Liver (tissue), 9 donors: ENCODE measurements around the gene DEXI. TPM values are rescaled to one million over a fixed set of nuclear protein-coding genes. Genes with fewer than 3 reads are reported as not detected.

ENCODE experiments used
- DNase-seq: peaks from one replicate; pipeline ENCODE4 v3.0.0-alpha.2; 2017; ENCODE audit warnings: low spot score
- H3K27ac ChIP-seq, 2 donors: one replicate each; pipeline ENCODE4 v1.7.0; 2013; ENCODE audit warnings: inconsistent platforms in 2 of 2, low read length in 2 of 2, control low read depth in 1 of 2, low read depth in 1 of 2, mild to moderate bottlenecking in 1 of 2
- H3K27me3 ChIP-seq, 4 donors: one replicate each; pipeline versions ENCODE4 v1.6.1 to v1.7.0; 2013; ENCODE audit warnings: low read length in 3 of 4, inconsistent platforms in 1 of 4, mild to moderate bottlenecking in 1 of 4, moderate library complexity in 1 of 4; ENCODE audit not compliant: control insufficient read depth in 4 of 4, insufficient read depth in 4 of 4
- H3K36me3 ChIP-seq, 4 donors: one replicate each; pipeline versions ENCODE4 v1.6.1 to v1.7.0; 2013; ENCODE audit warnings: low read length in 3 of 4, mild to moderate bottlenecking in 3 of 4, low read depth in 1 of 4, moderate library complexity in 1 of 4; ENCODE audit not compliant: control insufficient read depth in 4 of 4, insufficient read depth in 3 of 4
- H3K4me1 ChIP-seq, 4 donors: one replicate each; pipeline versions ENCODE4 v1.6.1 to v1.7.0; 2013; ENCODE audit warnings: low read length in 3 of 4, mild to moderate bottlenecking in 3 of 4, moderate library complexity in 1 of 4; ENCODE audit not compliant: control insufficient read depth in 4 of 4, insufficient read depth in 4 of 4
- H3K4me3 ChIP-seq, 3 donors: one replicate each; pipeline versions ENCODE4 v1.6.1 to v1.7.0; 2013; ENCODE audit warnings: low read length in 3 of 3, control low read depth in 1 of 3, low read depth in 1 of 3, mild to moderate bottlenecking in 1 of 3
- H3K9ac ChIP-seq, 2 donors: one replicate each; pipeline ENCODE4 v1.7.0; 2013; ENCODE audit warnings: low read length in 2 of 2, mild to moderate bottlenecking in 2 of 2, moderate library complexity in 2 of 2, control low read depth in 1 of 2, low read depth in 1 of 2
- H3K9me3 ChIP-seq, 4 donors: one replicate each; pipeline versions ENCODE4 v1.6.1 to v1.7.0; 2013; ENCODE audit warnings: low read length in 3 of 4; ENCODE audit not compliant: control insufficient read depth in 4 of 4
- EGR1 ChIP-seq, 2 donors: IDR thresholded peaks; 2 replicates each; pipeline ENCODE4 v1.6.1; 2016 to 2018; ENCODE audit warnings: antibody characterized with exemption in 2 of 2, low read depth in 2 of 2
- FOXA1 ChIP-seq: IDR thresholded peaks from 2 replicates; pipeline ENCODE4 v1.6.1; 2016; ENCODE audit warnings: antibody characterized with exemption
- FOXA2 ChIP-seq: IDR thresholded peaks from 2 replicates; pipeline ENCODE4 v1.6.1; 2016; ENCODE audit warnings: antibody characterized with exemption
- GABPA ChIP-seq, 2 donors: IDR thresholded peaks in 1 of 2; conservative IDR thresholded peaks in 1 of 2; 2 replicates each; pipeline ENCODE4 v1.6.1; 2016; ENCODE audit warnings: antibody characterized with exemption in 2 of 2, mild to moderate bottlenecking in 1 of 2, moderate library complexity in 1 of 2
- HNF4A ChIP-seq, 2 donors: conservative IDR thresholded peaks; 2 replicates each; pipeline ENCODE4 v1.6.1; 2016; ENCODE audit warnings: antibody characterized with exemption in 2 of 2, mild to moderate bottlenecking in 2 of 2
- HNF4G ChIP-seq: IDR thresholded peaks from 2 replicates; pipeline ENCODE4 v1.6.1; 2016; ENCODE audit warnings: antibody characterized with exemption
- JUND ChIP-seq, 2 donors: IDR thresholded peaks; 2 replicates each; pipeline ENCODE4 v1.6.1; 2016; ENCODE audit warnings: antibody characterized with exemption in 2 of 2
- MAX ChIP-seq: IDR thresholded peaks from 2 replicates; pipeline ENCODE4 v1.6.1; 2016; ENCODE audit warnings: antibody characterized with exemption
- NR2F2 ChIP-seq: IDR thresholded peaks from 2 replicates; pipeline ENCODE4 v1.6.1; 2016; ENCODE audit warnings: antibody characterized with exemption
- RAD21 ChIP-seq, 2 donors: IDR thresholded peaks; 2 replicates each; pipeline ENCODE4 v1.6.1; 2016; ENCODE audit warnings: antibody characterized with exemption in 2 of 2, mild to moderate bottlenecking in 2 of 2
- REST ChIP-seq: IDR thresholded peaks from 2 replicates; pipeline ENCODE4 v1.6.1; 2016; ENCODE audit warnings: antibody characterized with exemption, mild to moderate bottlenecking
- RXRA ChIP-seq, 2 donors: IDR thresholded peaks; 2 replicates each; pipeline ENCODE4 v1.6.1; 2017 to 2018; ENCODE audit warnings: antibody characterized with exemption in 2 of 2, mild to moderate bottlenecking in 1 of 2
- SP1 ChIP-seq: IDR thresholded peaks from 2 replicates; pipeline ENCODE4 v1.6.1; 2018; ENCODE audit warnings: antibody characterized with exemption, mild to moderate bottlenecking
- TAF1 ChIP-seq: conservative IDR thresholded peaks from 2 replicates; pipeline ENCODE4 v1.6.1; 2016; ENCODE audit warnings: antibody characterized with exemption, mild to moderate bottlenecking
- WGBS: extraction: QIAGEN DNeasy Blood & Tissue Kit; methylation state at CpG from one replicate; pipeline ENCODE4 v1.1.7; 2013; 5-methylcytosine and 5-hydroxymethylcytosine counted together
- polyA plus RNA-seq, 2 donors: library from polyadenylated mRNA; stranded (reverse) in 1 of 2; unstranded in 1 of 2; fragments of 200-250 nt in 1 of 2; fragments of >200 nt in 1 of 2; fragmentation: Nextera tagmentation in 1 of 2; extraction: Ambion mirVana in 1 of 2; gene quantifications; one replicate each; pipeline versions ENCODE4 v1.2.1 to v1.2.3, GENCODE V29; 2013 to 2015
- total RNA-seq, 2 donors: library from RNA; depleted of rRNA; stranded (reverse); fragments of >200 nt; gene quantifications; one replicate each; pipeline ENCODE4 v1.2.3, GENCODE V29; 2014
- TF ChIP-seq, protein P1 (sequence below): IDR thresholded peaks from 2 replicates; pipeline ENCODE4 v1.6.1; 2016; ENCODE audit warnings: antibody characterized with exemption
- TF ChIP-seq, protein P2 (sequence below): fragments of 150-350 bp; IDR thresholded peaks from 2 replicates; pipeline ENCODE4 v1.5.1; 2017; ENCODE audit warnings: improper control_type of control experiment, low read depth, low read length; ENCODE audit not compliant: missing input control
- TF ChIP-seq, protein P3 (sequence below): IDR thresholded peaks from 2 replicates; pipeline ENCODE4 v1.6.1; 2016; ENCODE audit warnings: antibody characterized with exemption
- donor health status: healthy.
- donor health status: healthy.
- donor health status: healthy.
- donor health status: healthy.
- donor health status: healthy.

Gene DEXI
- total and polyA plus RNA-seq, 4 donors: 13.6 to 69.9 (median 41.8) TPM

DNA sequence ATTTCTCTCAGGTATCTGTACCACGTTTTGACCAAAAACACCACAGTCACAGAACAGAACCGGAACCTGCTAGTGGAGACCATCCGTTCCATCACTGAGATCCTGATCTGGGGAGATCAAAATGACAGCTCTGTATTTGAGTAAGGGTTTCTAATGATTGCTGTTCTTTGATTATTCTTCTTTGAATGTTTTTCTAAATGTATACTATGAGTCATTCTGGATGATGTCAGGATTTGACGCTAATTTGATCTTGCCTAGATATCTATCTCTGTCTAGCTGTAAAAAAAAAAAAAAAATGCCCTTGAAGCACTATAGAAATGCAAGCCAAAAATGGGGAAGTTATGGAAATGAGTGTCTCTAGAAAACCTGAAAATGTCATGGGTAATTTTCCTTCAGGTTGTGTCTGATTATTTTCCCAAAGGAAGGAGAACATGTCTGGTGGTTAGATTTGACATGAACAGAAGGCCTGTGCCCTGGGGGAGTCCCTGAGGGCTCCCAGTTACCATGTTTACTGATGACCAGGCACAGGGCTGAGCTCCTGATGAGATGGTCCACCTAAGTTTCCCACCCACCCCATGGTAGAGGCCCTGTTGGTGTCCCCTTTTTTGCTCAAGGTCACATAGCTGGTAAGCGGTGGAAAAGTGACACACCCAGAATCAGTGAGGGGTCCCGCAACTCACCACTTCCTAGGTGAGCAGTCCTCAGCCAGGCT lies 15.7 kb upstream of the DEXI start:
- Histone ChIP-seq H3K9ac (no peak overlapping the region), H3K27me3 (no peaks in the 10 kb centered on the region), H3K9me3 (no peaks in the 10 kb centered on the region), H3K27ac (no peak overlapping the region), H3K4me3 (no peak overlapping the region), H3K4me1 (peaks cover 1 to 13% (median 12%) of the 10 kb centered on the region in 4 donors), H3K36me3 (peaks cover 0 to 11% (median 5%) of the 10 kb centered on the region in 4 donors)
- no peak for DNase-seq
- WGBS: 88% methylated on average over 6 of the region's 6 CpGs
- TF ChIP-seq RAD21 (IDR thresholded peaks at IDR 0.05) (no peak), FOXA2 (no peak), REST (no peak), HNF4G (no peak), MAX (no peak), EGR1 (IDR thresholded peaks at IDR 0.05; ENCODE audit: low read depth in 2 of 2) (no peak), NR2F2 (no peak), TAF1 (no peak), JUND (IDR thresholded peaks at IDR 0.05) (no peak), FOXA1 (no peak), RXRA (IDR thresholded peaks at IDR 0.05) (no peak), GABPA (IDR thresholded peaks at IDR 0.05 in 1 of 2, conservative IDR thresholded peaks at IDR 0.05 in 1 of 2) (no peak), SP1 (no peak), HNF4A (conservative IDR thresholded peaks at IDR 0.05) (no peak)
- TF ChIP-seq, protein P1, sequence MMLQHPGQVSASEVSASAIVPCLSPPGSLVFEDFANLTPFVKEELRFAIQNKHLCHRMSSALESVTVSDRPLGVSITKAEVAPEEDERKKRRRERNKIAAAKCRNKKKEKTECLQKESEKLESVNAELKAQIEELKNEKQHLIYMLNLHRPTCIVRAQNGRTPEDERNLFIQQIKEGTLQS: no peak
- TF ChIP-seq, protein P2, sequence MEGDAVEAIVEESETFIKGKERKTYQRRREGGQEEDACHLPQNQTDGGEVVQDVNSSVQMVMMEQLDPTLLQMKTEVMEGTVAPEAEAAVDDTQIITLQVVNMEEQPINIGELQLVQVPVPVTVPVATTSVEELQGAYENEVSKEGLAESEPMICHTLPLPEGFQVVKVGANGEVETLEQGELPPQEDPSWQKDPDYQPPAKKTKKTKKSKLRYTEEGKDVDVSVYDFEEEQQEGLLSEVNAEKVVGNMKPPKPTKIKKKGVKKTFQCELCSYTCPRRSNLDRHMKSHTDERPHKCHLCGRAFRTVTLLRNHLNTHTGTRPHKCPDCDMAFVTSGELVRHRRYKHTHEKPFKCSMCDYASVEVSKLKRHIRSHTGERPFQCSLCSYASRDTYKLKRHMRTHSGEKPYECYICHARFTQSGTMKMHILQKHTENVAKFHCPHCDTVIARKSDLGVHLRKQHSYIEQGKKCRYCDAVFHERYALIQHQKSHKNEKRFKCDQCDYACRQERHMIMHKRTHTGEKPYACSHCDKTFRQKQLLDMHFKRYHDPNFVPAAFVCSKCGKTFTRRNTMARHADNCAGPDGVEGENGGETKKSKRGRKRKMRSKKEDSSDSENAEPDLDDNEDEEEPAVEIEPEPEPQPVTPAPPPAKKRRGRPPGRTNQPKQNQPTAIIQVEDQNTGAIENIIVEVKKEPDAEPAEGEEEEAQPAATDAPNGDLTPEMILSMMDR: no peak

- Histone ChIP-seq H3K36me3 (peaks cover 0 to 3% (median 1%) of the 10 kb centered on the region in 4 donors), H3K4me3 (no peak overlapping the region), H3K27ac (no peak overlapping the region), H3K9me3 (no peaks in the 10 kb centered on the region), H3K27me3 (no peaks in the 10 kb centered on the region), H3K4me1 (peaks cover 1 to 31% (median 23%) of the 10 kb centered on the region in 4 donors), H3K9ac (no peak overlapping the region)
- WGBS: 46% methylated on average over 7 of the region's 7 CpGs
- TF ChIP-seq, protein P3, sequence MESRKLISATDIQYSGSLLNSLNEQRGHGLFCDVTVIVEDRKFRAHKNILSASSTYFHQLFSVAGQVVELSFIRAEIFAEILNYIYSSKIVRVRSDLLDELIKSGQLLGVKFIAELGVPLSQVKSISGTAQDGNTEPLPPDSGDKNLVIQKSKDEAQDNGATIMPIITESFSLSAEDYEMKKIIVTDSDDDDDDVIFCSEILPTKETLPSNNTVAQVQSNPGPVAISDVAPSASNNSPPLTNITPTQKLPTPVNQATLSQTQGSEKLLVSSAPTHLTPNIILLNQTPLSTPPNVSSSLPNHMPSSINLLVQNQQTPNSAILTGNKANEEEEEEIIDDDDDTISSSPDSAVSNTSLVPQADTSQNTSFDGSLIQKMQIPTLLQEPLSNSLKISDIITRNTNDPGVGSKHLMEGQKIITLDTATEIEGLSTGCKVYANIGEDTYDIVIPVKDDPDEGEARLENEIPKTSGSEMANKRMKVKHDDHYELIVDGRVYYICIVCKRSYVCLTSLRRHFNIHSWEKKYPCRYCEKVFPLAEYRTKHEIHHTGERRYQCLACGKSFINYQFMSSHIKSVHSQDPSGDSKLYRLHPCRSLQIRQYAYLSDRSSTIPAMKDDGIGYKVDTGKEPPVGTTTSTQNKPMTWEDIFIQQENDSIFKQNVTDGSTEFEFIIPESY: no peak
- TF ChIP-seq TAF1: no peak
- TF ChIP-seq HNF4A (conservative IDR thresholded peaks at IDR 0.05): no peak
- TF ChIP-seq GABPA (IDR thresholded peaks at IDR 0.05 in 1 of 2, conservative IDR thresholded peaks at IDR 0.05 in 1 of 2): no peak
- no peak for TF ChIP-seq RXRA (IDR thresholded peaks at IDR 0.05)
- TF ChIP-seq, protein P2: no peak
- no peak for TF ChIP-seq FOXA2
- DNase-seq: no peak
Observed at GRCh38 chr16:10954903-10955302, 12.6 kb upstream of the DEXI start.
